ENCODE measurements around the gene C10orf120.

DNA sequence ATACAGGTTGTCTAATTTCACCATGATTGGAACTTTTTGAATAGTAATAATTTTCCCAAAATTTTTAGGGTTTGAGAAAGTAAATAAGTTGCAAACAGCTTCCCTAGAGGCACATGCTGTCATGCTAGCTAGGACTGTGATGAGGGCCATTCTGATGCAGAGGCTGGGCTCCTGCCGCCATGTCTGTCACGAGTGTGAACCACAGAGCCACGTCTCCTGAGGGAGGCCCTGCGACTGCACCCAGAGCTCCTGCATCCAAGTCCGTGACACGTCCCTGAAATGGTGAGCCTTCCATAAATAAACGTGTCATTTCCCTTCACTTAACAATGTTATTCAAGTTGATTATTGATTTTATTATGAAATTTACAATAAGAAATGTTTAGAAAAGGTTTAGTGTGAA is 40.0 kb downstream of the C10orf120 start:
- no peak for TF ChIP-seq EZH2 (IDR thresholded peaks at IDR 0.05; ENCODE audit: borderline replicate concordance, low read length)
- TF ChIP-seq, protein P1, sequence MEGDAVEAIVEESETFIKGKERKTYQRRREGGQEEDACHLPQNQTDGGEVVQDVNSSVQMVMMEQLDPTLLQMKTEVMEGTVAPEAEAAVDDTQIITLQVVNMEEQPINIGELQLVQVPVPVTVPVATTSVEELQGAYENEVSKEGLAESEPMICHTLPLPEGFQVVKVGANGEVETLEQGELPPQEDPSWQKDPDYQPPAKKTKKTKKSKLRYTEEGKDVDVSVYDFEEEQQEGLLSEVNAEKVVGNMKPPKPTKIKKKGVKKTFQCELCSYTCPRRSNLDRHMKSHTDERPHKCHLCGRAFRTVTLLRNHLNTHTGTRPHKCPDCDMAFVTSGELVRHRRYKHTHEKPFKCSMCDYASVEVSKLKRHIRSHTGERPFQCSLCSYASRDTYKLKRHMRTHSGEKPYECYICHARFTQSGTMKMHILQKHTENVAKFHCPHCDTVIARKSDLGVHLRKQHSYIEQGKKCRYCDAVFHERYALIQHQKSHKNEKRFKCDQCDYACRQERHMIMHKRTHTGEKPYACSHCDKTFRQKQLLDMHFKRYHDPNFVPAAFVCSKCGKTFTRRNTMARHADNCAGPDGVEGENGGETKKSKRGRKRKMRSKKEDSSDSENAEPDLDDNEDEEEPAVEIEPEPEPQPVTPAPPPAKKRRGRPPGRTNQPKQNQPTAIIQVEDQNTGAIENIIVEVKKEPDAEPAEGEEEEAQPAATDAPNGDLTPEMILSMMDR (conservative IDR thresholded peaks at IDR 0.05 in 1 of 2, IDR thresholded peaks at IDR 0.05 in 1 of 2; ENCODE audit: extremely low read depth in 1 of 2, insufficient read depth in 1 of 2, low read depth in 1 of 2, low read length in 2 of 2) = no peak

Measured in mammary epithelial cell (primary cell).